SK-N-SH (cell line): ENCODE data around the gene TMEM255B. TPM values are rescaled to one million over a fixed set of nuclear protein-coding genes. Genes with fewer than 3 reads are reported as not detected.
A peak's percentile ranks its signal among the peaks of the same experiment; 100 is the strongest.

Experiments used
- CTCF ChIA-PET: fragments of 300-600, 350-600 bp; formaldehyde crosslinking; extraction: SDS; loops from one replicate; lab custom pipeline; 2021; lab: Yijun Ruan, JAX
- POLR2A ChIA-PET: fragments of 350-600 bp; sonication (Branson Sonifier 250); formaldehyde crosslinking; extraction: SDS; loops from one replicate; lab custom pipeline; 2020; ENCODE audit warnings: antibody characterized with exemption, inconsistent platforms; lab: Yijun Ruan, JAX
- DNase-seq: peaks from one replicate; pipeline ENCODE4 v3.0.0; 2012
- H2AFZ ChIP-seq: fragments of 200-600 bp; sonication (generic); 2 replicates; pipeline ENCODE4 v1.8.1; 2016; ENCODE audit warnings: antibody characterized with exemption, mild to moderate bottlenecking, low read depth
- H3F3A ChIP-seq: fragments of 200-600 bp; sonication (generic); replicated peaks from 2 replicates; pipeline ENCODE3; 2016; ENCODE audit warnings: antibody characterized with exemption, mild to moderate bottlenecking; ENCODE audit not compliant: insufficient read depth
- H3K27ac ChIP-seq, 2 experiments: fragments of 200-500 bp in 1 of 2; fragments of 200-600 bp in 1 of 2; sonication (Bioruptor generic) in 1 of 2; sonication (generic), shearing (Covaris generic) in 1 of 2; 2 replicates each; pipeline versions ENCODE4 v1.5.1 to v1.6.1; 2014 to 2016; ENCODE audit warnings: low read depth in 2 of 2, inconsistent platforms in 1 of 2, low read length in 1 of 2, mild to moderate bottlenecking in 1 of 2, mixed read lengths in 1 of 2
- H3K27me3 ChIP-seq: fragments of 200-600 bp; sonication (generic), shearing (Covaris generic); 2 replicates; pipeline ENCODE4 v1.6.1; 2016; ENCODE audit warnings: mixed run types; ENCODE audit not compliant: insufficient read depth
- H3K36me3 ChIP-seq, 2 experiments: fragments of 200-500 bp in 1 of 2; fragments of 200-600 bp in 1 of 2; sonication (Bioruptor generic) in 1 of 2; sonication (generic) in 1 of 2; replicated peaks in 1 of 2; 2 replicates each; pipeline versions ENCODE3 to v1.5.1; 2014 to 2016; ENCODE audit warnings: low read length in 1 of 2, mild to moderate bottlenecking in 1 of 2; ENCODE audit not compliant: insufficient read depth in 2 of 2, control insufficient read depth in 1 of 2
- H3K4me1 ChIP-seq, 2 experiments: fragments of 200-500 bp in 1 of 2; fragments of 200-600 bp in 1 of 2; sonication (Bioruptor generic) in 1 of 2; sonication (generic), shearing (Covaris generic) in 1 of 2; 2 replicates each; pipeline versions ENCODE4 v1.5.1 to v1.6.1; 2014 to 2016; ENCODE audit warnings: low read depth in 1 of 2, low read length in 1 of 2, mixed run types in 1 of 2; ENCODE audit not compliant: insufficient read depth in 2 of 2, control insufficient read depth in 1 of 2
- H3K4me2 ChIP-seq: fragments of 200-600 bp; sonication (generic), shearing (Covaris generic); 2 replicates; pipeline ENCODE4 v1.6.1; 2017; ENCODE audit warnings: mixed run types
- H3K4me3 ChIP-seq, 2 experiments: fragments of 200-500 bp in 1 of 2; fragments of 200-600 bp in 1 of 2; sonication (Bioruptor generic) in 1 of 2; sonication (generic), shearing (Covaris generic) in 1 of 2; 2 replicates each; pipeline versions ENCODE4 v1.5.1 to v1.8.1; 2014 to 2016; ENCODE audit warnings: low read depth in 2 of 2, inconsistent platforms in 1 of 2, low read length in 1 of 2, mild to moderate bottlenecking in 1 of 2, mixed read lengths in 1 of 2, moderate library complexity in 1 of 2
- H3K79me2 ChIP-seq: fragments of 200-600 bp; sonication (generic); 2 replicates; pipeline ENCODE4 v1.8.1; 2017; ENCODE audit warnings: mild to moderate bottlenecking; ENCODE audit not compliant: insufficient read depth
- H3K9ac ChIP-seq: fragments of 200-600 bp; sonication (generic); 2 replicates; pipeline ENCODE4 v1.6.1; 2017; ENCODE audit warnings: mixed run types
- H3K9me2 ChIP-seq: fragments of 200-600 bp; sonication (generic); 2 replicates; pipeline ENCODE4 v1.6.1; 2017; ENCODE audit warnings: mixed run types
- H3K9me3 ChIP-seq: fragments of 200-600 bp; sonication (generic); 2 replicates; pipeline ENCODE4 v1.6.1; 2017; ENCODE audit warnings: mixed run types, mild to moderate bottlenecking, moderate library complexity
- H4K20me1 ChIP-seq: fragments of 200-600 bp; sonication (generic); 2 replicates; pipeline ENCODE4 v1.6.1; 2017; ENCODE audit warnings: mild to moderate bottlenecking, mixed run types; ENCODE audit not compliant: insufficient read depth
- EP300 ChIP-seq, 2 experiments: IDR thresholded peaks; 2 replicates each; pipeline versions ENCODE4 v1.4.0 to v1.6.1; 2012; ENCODE audit warnings: borderline replicate concordance in 1 of 2, low read depth in 1 of 2, low read length in 1 of 2
- EZH2phosphoT487 ChIP-seq: fragments of 200-600 bp; sonication (generic); IDR thresholded peaks from 2 replicates; pipeline ENCODE4 v1.6.1; 2017; ENCODE audit warnings: low read depth, mixed run types, mild to moderate bottlenecking, antibody characterized with exemption, moderate library complexity, borderline replicate concordance
- FOXJ3 ChIP-seq: sonication (generic); formaldehyde crosslinking; IDR thresholded peaks from 2 replicates; pipeline ENCODE4 v1.5.1; 2020; ENCODE audit warnings: mild to moderate bottlenecking, missing genetic modification reagents
- GABPA ChIP-seq: IDR thresholded peaks from 2 replicates; pipeline ENCODE4 v1.4.0; 2012; ENCODE audit warnings: low read depth, mild to moderate bottlenecking
- GATA2 ChIP-seq: sonication (generic); formaldehyde crosslinking; IDR thresholded peaks from 2 replicates; pipeline ENCODE4 v1.5.0; 2020; ENCODE audit warnings: mild to moderate bottlenecking, missing genetic modification reagents
- IRF3 ChIP-seq: fragments of 150-350 bp; IDR thresholded peaks from 2 replicates; pipeline ENCODE4 v1.6.1; 2016; ENCODE audit warnings: mild to moderate bottlenecking, low read depth, low read length
- JUND ChIP-seq: IDR thresholded peaks from 2 replicates; pipeline ENCODE4 v1.4.0; 2012
- MAX ChIP-seq: IDR thresholded peaks from 2 replicates; pipeline ENCODE4 v1.4.0; 2012; ENCODE audit warnings: low read depth
- MEF2A ChIP-seq: IDR thresholded peaks from 2 replicates; pipeline ENCODE4 v1.4.0; 2012; ENCODE audit warnings: low read depth, borderline replicate concordance
- PBX3 ChIP-seq: IDR thresholded peaks from 2 replicates; pipeline ENCODE4; 2012
- RFX5 ChIP-seq: IDR thresholded peaks from 2 replicates; pipeline ENCODE4 v1.6.1; 2012; ENCODE audit warnings: mild to moderate bottlenecking, improper control_type of control experiment, low read length
- RXRA ChIP-seq: IDR thresholded peaks from 2 replicates; pipeline ENCODE4 v1.4.0; 2012; ENCODE audit warnings: low read depth, mild to moderate bottlenecking, borderline replicate concordance
- TEAD4 ChIP-seq: IDR thresholded peaks from 2 replicates; pipeline ENCODE4 v1.4.0; 2012; ENCODE audit warnings: mild to moderate bottlenecking, borderline replicate concordance; ENCODE audit not compliant: insufficient read depth
- YY1 ChIP-seq: IDR thresholded peaks from 2 replicates; pipeline ENCODE4 v1.4.0; 2012; ENCODE audit warnings: low read depth, mild to moderate bottlenecking
- WGBS: methylation state at CpG from one replicate; pipeline ENCODE4 v1.1.6; 2017; ENCODE audit warnings: low lambda C conversion rate; 5-methylcytosine and 5-hydroxymethylcytosine counted together
- polyA plus RNA-seq, 3 experiments: library from polyadenylated mRNA; depleted of rRNA; stranded (reverse); fragments of >200 nt; gene quantifications; 2 replicates each; pipeline ENCODE4 v1.2.3, GENCODE V29; 2012

TMEM255B gene
- polyA plus RNA-seq, 1 of the 3 experiments (the other 2 are of a cell fraction): 14.8 TPM

GRCh38 chr13:113834496-113835200, 75.6 kb downstream of the TMEM255B start:
- Histone ChIP-seq H2AFZ (no peak overlapping the region), H4K20me1 (no peaks in the 10 kb centered on the region), H3K9ac (no peak overlapping the region), H3F3A (peaks cover 23% of the 10 kb centered on the region), H3K4me3 (no peak overlapping the region), H3K9me3 (no peaks in the 10 kb centered on the region), H3K27ac (peak overlapping the region in 1 of 2 experiments; percentile 73; a peak in 2 of 4 replicates), H3K27me3 (no peaks in the 10 kb centered on the region), H3K4me2 (no peak overlapping the region), H3K4me1 (peaks cover 20 to 37% of the 10 kb centered on the region in 2 experiments; a peak in 3 of 4 replicates), H3K79me2 (peaks cover 16% of the 10 kb centered on the region), H3K36me3 (peaks cover 0 to 29% of the 10 kb centered on the region in 2 experiments)
- POLR2A ChIA-PET: no interaction called here
- WGBS: 93% methylated on average over 22 of the region's 38 CpGs
- DNase-seq: no peak
- CTCF ChIA-PET: interaction anchor here (1.5 kb wide), 1 partner anchor 14 kb away, joined by 6 read pairs; no protein-coding TSS in a partner anchor
- TF ChIP-seq FOXJ3 (CRISPR knock-in tag): no peak
- TF ChIP-seq RXRA: no peak
- TF ChIP-seq TEAD4: no peak
- no peak for TF ChIP-seq RFX5
- no peak for TF ChIP-seq PBX3
- TF ChIP-seq GABPA: no peak
- TF ChIP-seq MEF2A: no peak
- TF ChIP-seq EP300 (IDR thresholded peaks at IDR 0.05; ENCODE audit: borderline replicate concordance in 1 of 2, low read depth in 1 of 2, low read length in 1 of 2): no peak
- TF ChIP-seq IRF3: no peak
- TF ChIP-seq EZH2phosphoT487: no peak
- TF ChIP-seq GATA2 (CRISPR knock-in tag): no peak
- no peak for TF ChIP-seq YY1
- no peak for TF ChIP-seq JUND
- TF ChIP-seq MAX: no peak
- TF ChIP-seq, all 33 proteins: peak for 0
- H3K9me2 ChIP-seq: no peaks in the 10 kb centered on the region
